Measurements from ENCODE around the gene TNNI3. TPM values are rescaled to one million over a fixed set of nuclear protein-coding genes. Genes with fewer than 3 reads are reported as not detected.

Gene TNNI3
- total RNA-seq, 1 donor from 2014 or later, result 5.4 TPM

DNA sequence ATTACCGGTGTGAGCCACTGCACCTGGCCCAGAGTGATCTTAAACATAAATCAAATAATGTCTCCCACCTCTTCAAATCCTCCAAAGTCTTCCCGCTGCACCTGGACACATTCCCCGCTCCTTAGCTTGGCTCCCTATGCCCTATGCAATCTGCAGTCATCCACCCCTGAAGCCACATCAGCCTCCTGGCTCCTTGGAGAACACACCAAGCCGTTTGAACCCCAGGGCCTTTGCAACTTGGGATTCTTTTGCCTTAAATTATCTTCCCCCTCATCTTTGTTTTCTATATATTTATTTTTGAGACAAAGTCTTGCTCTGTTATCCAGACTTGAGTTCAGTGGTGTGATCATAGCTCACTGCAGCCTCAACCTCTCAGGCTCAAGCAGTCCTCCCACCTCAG is 11.6 kb upstream of the TNNI3 start:
- DNase-seq (ENCODE audit: low read depth, low spot score), result no peak
- Mint-ChIP-seq H3K27ac (ENCODE audit: unreplicated experiment) (no peak overlapping the region), H3K4me3 (peak overlapping the region; percentile 62), H3K36me3 (ENCODE audit: low read depth) (peaks cover 3% of the 10 kb centered on the region), H3K4me1 (peaks cover 16% of the 10 kb centered on the region), H3K9me3 (no peaks in the 10 kb centered on the region), H3K27me3 (ENCODE audit: low read depth) (peaks cover 75% of the 10 kb centered on the region)
- TF ChIP-seq, protein P1, sequence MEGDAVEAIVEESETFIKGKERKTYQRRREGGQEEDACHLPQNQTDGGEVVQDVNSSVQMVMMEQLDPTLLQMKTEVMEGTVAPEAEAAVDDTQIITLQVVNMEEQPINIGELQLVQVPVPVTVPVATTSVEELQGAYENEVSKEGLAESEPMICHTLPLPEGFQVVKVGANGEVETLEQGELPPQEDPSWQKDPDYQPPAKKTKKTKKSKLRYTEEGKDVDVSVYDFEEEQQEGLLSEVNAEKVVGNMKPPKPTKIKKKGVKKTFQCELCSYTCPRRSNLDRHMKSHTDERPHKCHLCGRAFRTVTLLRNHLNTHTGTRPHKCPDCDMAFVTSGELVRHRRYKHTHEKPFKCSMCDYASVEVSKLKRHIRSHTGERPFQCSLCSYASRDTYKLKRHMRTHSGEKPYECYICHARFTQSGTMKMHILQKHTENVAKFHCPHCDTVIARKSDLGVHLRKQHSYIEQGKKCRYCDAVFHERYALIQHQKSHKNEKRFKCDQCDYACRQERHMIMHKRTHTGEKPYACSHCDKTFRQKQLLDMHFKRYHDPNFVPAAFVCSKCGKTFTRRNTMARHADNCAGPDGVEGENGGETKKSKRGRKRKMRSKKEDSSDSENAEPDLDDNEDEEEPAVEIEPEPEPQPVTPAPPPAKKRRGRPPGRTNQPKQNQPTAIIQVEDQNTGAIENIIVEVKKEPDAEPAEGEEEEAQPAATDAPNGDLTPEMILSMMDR (conservative IDR thresholded peaks at IDR 0.05), result no peak

DNA sequence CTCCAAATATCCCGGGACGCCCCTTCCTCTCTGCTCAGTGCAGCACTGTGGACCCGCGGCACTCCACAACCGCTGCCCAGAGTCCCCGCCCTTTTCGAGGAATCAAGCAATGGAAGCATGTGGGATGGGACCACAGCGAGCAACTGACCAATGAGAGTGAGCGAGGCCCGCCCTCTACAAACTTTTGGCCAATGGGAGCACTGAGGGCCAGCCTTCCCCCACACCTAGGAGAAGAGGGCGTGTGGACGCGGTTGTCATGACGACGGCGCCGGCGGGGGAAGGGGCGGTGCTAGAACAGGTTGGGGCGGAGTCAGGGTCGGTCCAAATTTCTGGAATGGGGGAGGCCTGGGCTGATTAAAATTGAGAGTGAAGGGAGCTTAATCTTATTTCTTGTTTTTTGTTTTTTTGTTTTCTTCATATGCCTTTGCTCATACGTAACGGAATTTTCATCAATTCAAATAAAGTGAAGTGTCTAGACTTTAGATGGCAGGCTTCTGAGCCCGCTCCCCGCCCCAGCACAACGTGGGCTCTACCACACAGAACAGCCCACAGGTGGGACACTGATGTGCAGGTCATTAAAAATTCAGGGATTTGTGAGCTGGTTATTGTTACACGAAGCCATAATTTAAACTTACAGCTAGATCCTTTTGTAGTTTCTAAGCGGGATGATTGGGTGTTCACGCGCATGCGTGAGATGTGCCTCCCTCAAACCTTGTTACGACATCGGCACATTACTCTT is 9.2 kb upstream of the TNNI3 start, which contains the start of gene DNAAF3:
Gene DNAAF3 (minus strand): TSS at position 84 of the 739 bp plus-strand sequence. CDS start 200 bp downstream, outside the sequence.
- TF ChIP-seq, protein P1 (conservative IDR thresholded peaks at IDR 0.05), result no peak
- Mint-ChIP-seq H3K27ac (ENCODE audit: unreplicated experiment) (peak within 1 kb of the TSS; percentile 95), H3K4me1 (peaks cover 11% of the 10 kb centered on the region), H3K4me3 (peak within 1 kb of the TSS; percentile 95), H3K27me3 (ENCODE audit: low read depth) (peaks cover 60% of the 10 kb centered on the region), H3K9me3 (no peaks in the 10 kb centered on the region), H3K36me3 (ENCODE audit: low read depth) (no peaks in the 10 kb centered on the region)
- DNase-seq (ENCODE audit: low read depth, low spot score), result peak; percentile 99

DNA sequence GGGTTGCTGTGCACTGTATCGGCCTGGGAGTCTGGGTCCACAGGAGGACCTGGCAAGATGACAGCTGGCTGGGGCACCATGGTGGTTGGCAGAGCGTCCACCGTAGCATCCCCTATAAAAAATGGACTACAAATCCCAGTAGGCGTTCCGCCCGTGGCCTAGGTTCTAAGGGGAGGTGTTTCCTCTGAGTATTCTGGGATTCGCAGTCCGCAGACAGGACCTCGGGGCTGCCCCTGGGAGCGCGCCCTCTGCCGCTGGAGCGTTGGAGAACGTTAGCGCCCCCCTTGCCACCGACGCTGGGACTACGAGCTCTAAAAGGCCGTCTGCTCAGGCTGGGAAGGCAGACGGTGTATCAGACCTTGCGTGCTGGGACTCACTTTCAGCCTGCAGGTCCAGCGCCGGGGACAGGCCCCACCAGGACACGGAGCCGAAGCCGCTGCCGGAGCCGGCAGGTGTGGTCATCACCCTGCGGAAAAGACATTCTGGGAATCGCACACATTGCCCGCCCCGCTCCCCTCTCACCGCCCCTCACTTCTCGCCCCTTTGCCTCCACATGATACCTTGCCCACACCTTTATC is 8.5 kb upstream of the TNNI3 start:
- peak; percentile 77 for DNase-seq (ENCODE audit: low read depth, low spot score)
- Mint-ChIP-seq H3K9me3 (no peaks in the 10 kb centered on the region), H3K27me3 (ENCODE audit: low read depth) (peaks cover 53% of the 10 kb centered on the region), H3K27ac (ENCODE audit: unreplicated experiment) (peak overlapping the region; percentile 7), H3K36me3 (ENCODE audit: low read depth) (no peaks in the 10 kb centered on the region), H3K4me3 (peak overlapping the region; percentile 95), H3K4me1 (peaks cover 11% of the 10 kb centered on the region)
- TF ChIP-seq, protein P1 (conservative IDR thresholded peaks at IDR 0.05), result peak; percentile 77

DNA sequence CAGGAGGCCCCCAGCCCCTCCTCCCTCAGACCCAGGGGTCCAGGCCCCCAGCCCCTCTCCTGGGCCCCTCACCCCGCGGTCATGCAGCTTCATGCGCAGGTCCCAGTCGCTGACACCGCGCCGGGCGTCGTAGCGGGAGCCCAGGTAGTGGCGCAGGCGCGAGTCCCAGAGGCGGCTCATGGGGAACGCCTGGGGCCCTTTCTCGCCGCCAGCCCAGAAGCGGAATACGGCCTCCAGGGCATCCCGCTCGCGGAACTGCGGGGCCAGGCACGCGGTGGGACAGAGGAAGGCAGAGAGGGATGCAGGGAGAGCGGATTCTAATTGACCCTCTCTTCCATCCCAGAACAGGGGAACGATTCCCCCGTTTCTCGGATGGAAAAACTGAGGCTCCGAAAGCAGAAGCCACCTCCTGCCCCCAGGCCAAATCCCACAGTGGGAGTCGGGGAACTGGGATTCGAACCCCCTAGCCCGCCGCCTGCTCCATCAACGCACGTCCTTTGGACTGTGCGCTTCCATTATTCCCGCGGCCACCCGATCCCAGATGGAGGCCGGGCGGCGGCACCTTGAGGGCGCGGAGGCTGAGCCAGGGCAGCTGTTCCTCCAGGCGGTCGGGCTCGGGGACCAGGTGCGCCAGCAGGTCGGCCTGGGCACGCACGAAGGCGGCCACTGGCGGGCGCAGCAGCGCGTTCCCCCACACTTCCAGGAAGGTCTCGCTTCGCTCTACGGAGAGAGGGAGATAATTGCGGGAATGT is 4.2 kb upstream of the TNNI3 start:
- no peaks in the 10 kb centered on the region for H3K9me3 Mint-ChIP-seq
- no peak overlapping the region for H3K4me3 Mint-ChIP-seq
- TF ChIP-seq, protein P1 (conservative IDR thresholded peaks at IDR 0.05), result no peak
- H3K4me1 Mint-ChIP-seq, result peaks cover 7% of the 10 kb centered on the region
- H3K27ac Mint-ChIP-seq (ENCODE audit: unreplicated experiment), result no peak overlapping the region
- peaks cover 48% of the 10 kb centered on the region for H3K27me3 Mint-ChIP-seq (ENCODE audit: low read depth)
- H3K36me3 Mint-ChIP-seq (ENCODE audit: low read depth), result no peaks in the 10 kb centered on the region
- DNase-seq (ENCODE audit: low read depth, low spot score), result no peak

DNA sequence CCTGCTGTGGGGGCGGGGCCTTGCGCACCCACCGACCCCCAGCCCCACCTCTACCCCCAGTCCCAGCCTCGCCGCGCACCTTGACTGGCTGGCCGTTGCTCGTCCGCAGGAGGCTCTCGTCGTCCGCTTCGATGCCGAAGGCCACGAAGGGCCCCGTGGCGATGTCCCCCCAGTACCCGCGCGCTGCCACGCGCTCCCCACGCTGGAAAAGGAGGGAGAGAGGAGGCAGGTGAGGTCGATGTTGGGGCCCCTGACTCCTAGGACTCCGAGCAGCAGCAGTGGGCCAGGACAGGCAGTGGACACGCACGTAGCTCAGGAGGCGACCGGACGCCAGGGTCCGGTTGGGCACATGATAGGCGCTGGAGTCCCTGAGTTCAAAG is 3.4 kb upstream of the TNNI3 start:
- no peak overlapping the region for H3K27ac Mint-ChIP-seq (ENCODE audit: unreplicated experiment)
- DNase-seq (ENCODE audit: low read depth, low spot score), result no peak
- H3K27me3 Mint-ChIP-seq (ENCODE audit: low read depth), result peaks cover 50% of the 10 kb centered on the region
- peaks cover 6% of the 10 kb centered on the region for H3K4me1 Mint-ChIP-seq
- no peaks in the 10 kb centered on the region for H3K36me3 Mint-ChIP-seq (ENCODE audit: low read depth)
- no peak overlapping the region for H3K4me3 Mint-ChIP-seq
- no peaks in the 10 kb centered on the region for H3K9me3 Mint-ChIP-seq
- TF ChIP-seq, protein P1 (conservative IDR thresholded peaks at IDR 0.05), result no peak
